ENCODE data around the gene RAET1G.
"Not testable (repeated sequence)": the region's sequence is repeated elsewhere in the genome, so short reads cannot be mapped to it uniquely, and the experiment has no call there.

Gene RAET1G

DNA sequence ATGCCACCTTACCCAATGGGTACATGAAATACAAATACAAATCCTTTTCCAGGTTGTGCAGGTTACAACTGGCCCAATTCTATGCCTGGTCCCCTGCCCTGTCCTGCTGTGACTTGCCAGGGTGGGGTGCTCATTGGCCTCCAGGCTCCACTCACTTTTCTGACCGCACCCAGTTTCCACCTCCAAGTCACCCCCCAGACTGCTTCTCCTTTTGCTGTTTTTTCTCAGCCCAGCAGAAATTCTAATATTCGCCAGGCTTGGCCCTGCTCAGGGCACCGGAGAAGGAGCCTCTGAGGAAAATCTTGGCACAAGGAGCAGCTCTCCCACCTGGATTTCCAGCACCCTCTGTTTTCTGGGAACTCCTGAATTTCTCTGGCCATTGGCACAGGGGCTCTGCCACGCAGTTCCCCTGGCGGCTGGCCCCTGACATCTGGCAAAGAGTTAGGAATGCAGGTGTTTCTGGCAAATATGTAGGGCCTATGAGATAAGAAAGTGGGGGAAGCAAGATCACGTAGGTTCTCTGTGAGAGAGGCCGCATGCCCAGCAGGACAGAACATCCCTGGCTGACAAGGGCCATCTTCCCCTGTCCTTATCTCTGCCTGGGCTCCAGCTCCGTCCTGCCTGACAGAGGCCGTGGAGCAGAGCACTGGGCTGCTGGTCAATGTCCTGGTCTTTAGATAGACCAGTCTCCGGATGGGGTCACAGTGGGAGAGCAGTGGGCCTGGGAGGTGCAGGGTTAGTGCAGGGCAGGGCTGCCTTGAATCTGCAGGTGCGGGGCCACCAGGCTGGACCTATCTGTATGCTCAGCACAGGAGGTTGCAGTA, 22.1 kb downstream of the RAET1G start:
- no peaks in the 10 kb centered on the region for H3K9me3 Mint-ChIP-seq
- ATAC-seq (replicated peaks; ENCODE audit: extremely low read depth, poor library complexity, severe bottlenecking) (no peak), DNase-seq (ENCODE audit: low spot score in 2 of 2) (no peak)
- H3K27me3 Mint-ChIP-seq, result peaks cover 59% of the 10 kb centered on the region
- no peaks in the 10 kb centered on the region for H3K36me3 Mint-ChIP-seq (ENCODE audit: insufficient read depth)
- H3K4me1 Mint-ChIP-seq, result peaks cover 18% of the 10 kb centered on the region
- no peak overlapping the region for H3K4me3 Mint-ChIP-seq
- H3K27ac Mint-ChIP-seq (ENCODE audit: low read depth), result no peak overlapping the region

- Mint-ChIP-seq H3K36me3 (ENCODE audit: insufficient read depth) (no peaks in the 10 kb centered on the region), H3K4me1 (peaks cover 19% of the 10 kb centered on the region), H3K9me3 (no peaks in the 10 kb centered on the region), H3K27me3 (peaks cover 56% of the 10 kb centered on the region), H3K27ac (ENCODE audit: low read depth) (no peak overlapping the region), H3K4me3 (no peak overlapping the region)
- no peak for DNase-seq (ENCODE audit: low spot score in 2 of 2)
- no peak for ATAC-seq (replicated peaks; ENCODE audit: extremely low read depth, poor library complexity, severe bottlenecking)
Measured at GRCh38 chr6:149899926-149900619, 22.8 kb downstream of the RAET1G start.

DNA sequence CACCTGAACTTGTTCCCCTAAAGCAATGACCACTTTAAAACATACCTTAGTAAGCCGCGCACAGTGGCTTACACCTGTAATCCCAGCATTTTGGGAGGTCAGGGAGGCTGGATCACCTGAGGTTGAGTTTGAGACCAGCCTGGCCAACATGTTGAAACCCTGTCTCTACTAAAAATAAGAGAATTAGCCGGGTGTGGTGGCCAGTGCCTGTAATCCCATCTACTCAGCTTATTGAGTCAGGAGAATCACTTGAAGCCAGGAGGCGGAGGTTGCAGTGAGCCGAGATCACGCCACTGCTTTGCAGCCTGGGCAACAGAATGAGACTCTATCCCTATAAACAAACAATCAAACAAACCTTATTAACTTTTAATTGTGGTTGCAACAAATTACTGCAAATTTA, 23.4 kb downstream of the RAET1G start:
- Mint-ChIP-seq H3K4me1 (peaks cover 19% of the 10 kb centered on the region), H3K36me3 (ENCODE audit: insufficient read depth) (no peaks in the 10 kb centered on the region), H3K27ac (ENCODE audit: low read depth) (no peak overlapping the region), H3K4me3 (no peak overlapping the region), H3K27me3 (peaks cover 50% of the 10 kb centered on the region), H3K9me3 (no peaks in the 10 kb centered on the region)
- DNase-seq (ENCODE audit: low spot score in 2 of 2) (no peak), ATAC-seq (replicated peaks; ENCODE audit: extremely low read depth, poor library complexity, severe bottlenecking) (no peak)

DNA sequence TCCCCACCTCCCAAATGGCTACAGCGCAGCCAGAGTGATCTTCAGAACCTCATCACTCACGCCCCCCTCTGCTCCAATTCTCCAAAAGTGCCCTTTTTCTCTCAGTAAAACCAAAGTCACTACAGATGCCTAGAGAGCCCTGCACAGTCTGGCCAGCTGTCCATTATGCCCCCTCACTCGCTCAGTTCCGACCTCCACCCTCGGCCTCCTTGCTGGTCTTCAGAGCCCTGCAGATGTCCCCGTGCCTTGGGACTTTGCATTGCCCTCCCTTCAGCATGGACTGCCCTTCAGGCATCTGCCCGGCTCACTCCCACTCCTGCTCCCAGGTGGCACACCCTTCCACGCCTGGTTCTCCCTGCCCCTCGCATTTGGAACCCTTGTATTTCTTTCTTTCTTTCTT, 24.0 kb downstream of the RAET1G start:
- peaks cover 19% of the 10 kb centered on the region for H3K4me1 Mint-ChIP-seq
- H3K4me3 Mint-ChIP-seq, result no peak overlapping the region
- no peaks in the 10 kb centered on the region for H3K36me3 Mint-ChIP-seq (ENCODE audit: insufficient read depth)
- no peaks in the 10 kb centered on the region for H3K9me3 Mint-ChIP-seq
- H3K27me3 Mint-ChIP-seq, result peaks cover 50% of the 10 kb centered on the region
- no peak for DNase-seq (ENCODE audit: low spot score in 2 of 2)
- no peak overlapping the region for H3K27ac Mint-ChIP-seq (ENCODE audit: low read depth)
- ATAC-seq (replicated peaks; ENCODE audit: extremely low read depth, poor library complexity, severe bottlenecking), result no peak

- Mint-ChIP-seq H3K4me3 (peak within 1 kb of the TSS; percentile 56), H3K27me3 (peaks cover 42% of the 10 kb centered on the region), H3K36me3 (ENCODE audit: insufficient read depth) (no peaks in the 10 kb centered on the region), H3K9me3 (no peaks in the 10 kb centered on the region), H3K27ac (ENCODE audit: low read depth) (peak within 1 kb of the TSS; percentile 71), H3K4me1 (peaks cover 19% of the 10 kb centered on the region)
- ATAC-seq (replicated peaks; ENCODE audit: extremely low read depth, poor library complexity, severe bottlenecking), result no peak
- DNase-seq (ENCODE audit: low spot score in 2 of 2), result no peak
Measured at GRCh38 chr6:149897855-149898744, 24.8 kb downstream of the RAET1G start, which contains the start of gene RAET1E. TSS of gene RAET1E (minus strand) at chr6:149898113. CDS start at chr6:149890901, 7,212 bp downstream.

DNA sequence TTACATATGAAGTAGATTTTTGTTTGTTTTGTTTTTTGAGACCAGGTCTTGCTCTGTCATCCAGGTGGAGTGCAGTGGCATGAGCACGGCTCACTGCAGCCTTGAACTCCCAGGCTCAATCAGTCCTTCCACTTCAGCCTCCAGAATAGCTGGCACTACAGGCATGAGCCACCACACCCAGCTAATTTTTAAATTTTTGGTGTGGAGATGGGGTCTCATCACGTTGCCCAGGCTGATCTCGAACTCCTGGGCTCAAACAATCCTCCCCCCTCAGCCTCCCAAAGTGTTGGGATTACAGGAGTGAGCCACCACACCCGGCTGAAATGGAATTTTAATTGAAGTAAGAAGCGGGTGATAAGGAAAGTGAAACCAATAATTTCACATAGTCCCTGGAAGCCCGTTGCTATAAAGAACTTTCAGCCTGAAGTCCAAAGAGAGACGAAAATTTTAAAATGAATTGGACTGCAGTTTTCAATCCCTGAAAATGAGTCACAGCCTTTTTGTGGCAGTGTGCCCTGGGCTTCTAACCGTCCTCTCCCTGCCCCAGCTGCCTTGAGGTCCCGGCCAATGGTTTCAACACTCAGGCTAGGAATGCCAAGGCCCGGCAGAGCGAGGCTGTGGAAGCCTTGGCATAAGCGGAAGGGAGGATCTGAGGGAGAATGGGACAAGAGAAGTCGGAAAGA, 25.8 kb downstream of the RAET1G start:
- peaks cover 34% of the 10 kb centered on the region for H3K27me3 Mint-ChIP-seq
- peak overlapping the region; percentile 71 for H3K27ac Mint-ChIP-seq (ENCODE audit: low read depth)
- H3K4me1 Mint-ChIP-seq, result peaks cover 19% of the 10 kb centered on the region
- H3K4me3 Mint-ChIP-seq, result peak overlapping the region; percentile 46
- H3K9me3 Mint-ChIP-seq, result no peaks in the 10 kb centered on the region
- no peak for ATAC-seq (replicated peaks; ENCODE audit: extremely low read depth, poor library complexity, severe bottlenecking)
- DNase-seq (ENCODE audit: low spot score in 2 of 2), result no peak
- H3K36me3 Mint-ChIP-seq (ENCODE audit: insufficient read depth), result no peaks in the 10 kb centered on the region

- H3K4me1 Mint-ChIP-seq, result peaks cover 19% of the 10 kb centered on the region
- H3K4me3 Mint-ChIP-seq, result peak overlapping the region; percentile 46
- H3K9me3 Mint-ChIP-seq, result no peaks in the 10 kb centered on the region
- ATAC-seq (replicated peaks; ENCODE audit: extremely low read depth, poor library complexity, severe bottlenecking) (no peak), DNase-seq (ENCODE audit: low spot score in 2 of 2) (no peak)
- no peaks in the 10 kb centered on the region for H3K36me3 Mint-ChIP-seq (ENCODE audit: insufficient read depth)
- peaks cover 31% of the 10 kb centered on the region for H3K27me3 Mint-ChIP-seq
- no peak overlapping the region for H3K27ac Mint-ChIP-seq (ENCODE audit: low read depth)
Measured at GRCh38 chr6:149896491-149896890, 26.4 kb downstream of the RAET1G start.

GRCh38 chr6:149895833-149896271, 27.1 kb downstream of the RAET1G start:
- Mint-ChIP-seq H3K27ac (ENCODE audit: low read depth) (no peak overlapping the region), H3K9me3 (no peaks in the 10 kb centered on the region), H3K27me3 (peaks cover 34% of the 10 kb centered on the region), H3K4me3 (no peak overlapping the region), H3K36me3 (ENCODE audit: insufficient read depth) (no peaks in the 10 kb centered on the region), H3K4me1 (peaks cover 19% of the 10 kb centered on the region)
- ATAC-seq (replicated peaks; ENCODE audit: extremely low read depth, poor library complexity, severe bottlenecking) (no peak), DNase-seq (ENCODE audit: low spot score in 2 of 2) (no peak)

GRCh38 chr6:149895048-149895590, 27.8 kb downstream of the RAET1G start:
- no peak for DNase-seq (ENCODE audit: low spot score in 2 of 2)

GRCh38 chr6:149891864-149892263, 31.1 kb downstream of the RAET1G start:
- not testable (repeated sequence) for H3K27ac Mint-ChIP-seq (ENCODE audit: low read depth); H3K9me3 Mint-ChIP-seq; H3K4me1 Mint-ChIP-seq; DNase-seq (ENCODE audit: low spot score in 2 of 2); ATAC-seq (replicated peaks; ENCODE audit: extremely low read depth, poor library complexity, severe bottlenecking); H3K36me3 Mint-ChIP-seq (ENCODE audit: insufficient read depth); H3K4me3 Mint-ChIP-seq
- H3K27me3 Mint-ChIP-seq, result peaks cover 26% of the 10 kb centered on the region

More at GRCh38 chr6:149895048-149895590, 27.8 kb downstream of the RAET1G start:
- H3K4me3 Mint-ChIP-seq, result no peak overlapping the region
- no peaks in the 10 kb centered on the region for H3K36me3 Mint-ChIP-seq (ENCODE audit: insufficient read depth)
- H3K4me1 Mint-ChIP-seq, result peaks cover 19% of the 10 kb centered on the region
- no peak overlapping the region for H3K27ac Mint-ChIP-seq (ENCODE audit: low read depth)
- ATAC-seq (replicated peaks; ENCODE audit: extremely low read depth, poor library complexity, severe bottlenecking), result no peak
- peaks cover 32% of the 10 kb centered on the region for H3K27me3 Mint-ChIP-seq
- H3K9me3 Mint-ChIP-seq, result no peaks in the 10 kb centered on the region

DNA sequence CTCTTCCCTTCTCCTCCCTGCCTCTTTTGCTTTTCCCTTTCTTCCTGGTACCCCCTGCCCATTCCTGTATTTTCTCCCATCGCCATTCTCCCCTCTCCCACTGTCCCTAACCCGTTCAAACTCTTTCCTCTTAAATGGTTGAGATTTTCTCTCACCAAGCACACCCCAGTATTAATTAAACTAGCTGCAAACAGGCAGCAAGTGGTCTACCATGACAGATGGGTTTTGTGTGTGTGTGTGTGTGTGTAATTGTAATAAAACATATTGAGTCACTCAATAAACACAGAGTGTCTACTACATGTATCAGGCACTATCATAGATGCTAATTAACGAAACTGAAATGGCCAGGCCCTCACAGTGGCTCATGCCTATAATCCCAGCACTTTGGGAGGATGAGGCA, 31.7 kb downstream of the RAET1G start:
- peaks cover 27% of the 10 kb centered on the region for H3K27me3 Mint-ChIP-seq
- H3K9me3 Mint-ChIP-seq, result no peaks in the 10 kb centered on the region
- H3K36me3 Mint-ChIP-seq (ENCODE audit: insufficient read depth), result no peaks in the 10 kb centered on the region
- DNase-seq (ENCODE audit: low spot score in 2 of 2) (no peak), ATAC-seq (replicated peaks; ENCODE audit: extremely low read depth, poor library complexity, severe bottlenecking) (no peak)
- peaks cover 4% of the 10 kb centered on the region for H3K4me1 Mint-ChIP-seq
- no peak overlapping the region for H3K4me3 Mint-ChIP-seq
- H3K27ac Mint-ChIP-seq (ENCODE audit: low read depth), result no peak overlapping the region
